GM18520 (cell line): ENCODE measurements around the gene ATRNL1.
A peak's percentile ranks its signal among the peaks of the same experiment; 100 is the strongest.

Experiments
- ATAC-seq: cut with Tn5 transposase; IDR thresholded peaks from one replicate; pipeline ENCODE4 v1.9.1; 2021; ENCODE audit not compliant: unreplicated experiment

ATRNL1 gene

DNA sequence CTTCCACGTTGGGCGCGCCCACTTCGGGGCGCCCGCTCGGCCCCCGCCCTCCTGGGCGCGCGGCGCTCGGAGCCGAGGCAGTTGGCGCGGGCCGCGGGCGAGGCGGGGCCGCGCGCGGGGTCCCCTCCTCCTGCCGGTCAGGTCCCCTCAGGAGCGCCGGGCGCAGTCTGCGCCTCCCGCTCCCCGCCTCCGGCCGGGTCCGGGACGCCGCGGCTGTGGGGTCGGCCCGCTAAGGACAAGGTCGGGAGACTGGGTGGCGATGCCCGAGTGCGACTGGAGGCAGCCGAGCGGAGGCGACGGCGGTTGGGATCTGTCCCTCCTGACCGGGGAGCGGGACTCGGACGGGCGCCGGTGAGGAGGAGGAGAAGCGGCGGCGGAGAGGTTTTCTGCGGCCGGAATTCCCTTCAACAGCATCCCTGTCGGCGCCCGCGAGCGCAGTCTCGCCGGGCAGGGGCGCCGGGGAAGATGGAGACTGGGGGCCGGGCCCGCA lies at the start of gene ATRNL1:
ATRNL1 (plus strand) TSS at position 80 of the 490 bp plus-strand sequence; CDS start at position 466, 386 bp downstream.
- peak; percentile 50 for ATAC-seq

DNA sequence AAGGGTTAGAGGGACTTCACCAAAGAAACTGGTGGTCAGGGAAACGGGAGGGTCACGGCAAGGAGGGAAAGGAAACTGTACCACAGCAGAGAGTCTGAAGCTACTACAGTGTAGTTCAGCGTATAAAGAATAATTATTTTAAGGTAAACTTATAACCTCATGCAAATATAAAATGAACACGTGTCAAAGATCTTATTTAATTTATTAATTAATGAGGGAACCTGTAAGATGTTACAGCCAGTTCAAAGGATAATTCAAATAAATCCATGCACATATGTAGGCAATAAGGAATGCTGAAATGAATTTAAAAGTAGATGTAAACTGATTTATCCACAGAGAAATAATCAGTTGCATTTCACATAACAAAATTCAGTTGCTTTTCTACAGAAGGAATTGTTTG lies 49.4 kb upstream of the ATRNL1 start:
- no peak for ATAC-seq

DNA sequence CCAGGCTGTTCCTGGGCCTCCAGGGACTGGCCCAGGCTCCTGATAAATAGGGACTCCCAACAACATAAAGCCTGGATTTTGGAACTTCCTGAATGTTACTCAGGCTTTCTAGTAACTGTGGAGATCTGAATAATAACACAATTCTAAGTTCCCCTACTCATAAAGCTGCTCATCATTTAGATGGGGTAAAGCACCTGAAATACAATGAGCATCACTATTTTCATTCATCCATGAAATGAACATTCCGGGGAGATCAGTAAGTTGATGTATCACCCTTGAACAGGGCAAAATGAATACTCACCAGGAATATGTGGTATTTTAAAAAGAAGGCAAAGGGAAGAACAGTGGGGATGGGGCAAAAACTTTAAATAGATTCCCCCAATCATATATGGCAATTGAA lies 48.3 kb upstream of the ATRNL1 start:
- ATAC-seq = no peak

DNA sequence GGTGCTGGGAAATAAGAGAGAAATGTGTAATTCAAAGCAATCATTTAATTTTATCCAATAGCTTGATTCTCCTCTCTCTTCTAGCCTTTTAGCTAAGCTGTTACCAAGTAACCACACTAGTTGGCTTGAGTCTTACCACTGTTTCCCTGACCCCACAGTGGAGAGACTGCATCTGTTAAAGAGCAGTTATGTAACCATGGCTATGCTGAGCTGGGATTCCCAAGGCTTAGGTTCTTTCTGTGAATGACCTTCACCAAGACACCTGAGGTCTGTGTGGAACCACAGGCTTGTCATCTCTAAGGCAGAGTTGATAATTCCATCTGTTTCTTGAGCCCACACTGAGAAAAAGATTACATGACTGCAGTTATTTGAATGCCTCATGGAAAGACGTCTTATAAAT lies 47.7 kb upstream of the ATRNL1 start:
- ATAC-seq = no peak

GRCh38 chr10:115046686-115047236 lies 46.4 kb upstream of the ATRNL1 start:
- no peak for ATAC-seq

GRCh38 chr10:115047705-115048104 lies 45.5 kb upstream of the ATRNL1 start:
- ATAC-seq = no peak

DNA sequence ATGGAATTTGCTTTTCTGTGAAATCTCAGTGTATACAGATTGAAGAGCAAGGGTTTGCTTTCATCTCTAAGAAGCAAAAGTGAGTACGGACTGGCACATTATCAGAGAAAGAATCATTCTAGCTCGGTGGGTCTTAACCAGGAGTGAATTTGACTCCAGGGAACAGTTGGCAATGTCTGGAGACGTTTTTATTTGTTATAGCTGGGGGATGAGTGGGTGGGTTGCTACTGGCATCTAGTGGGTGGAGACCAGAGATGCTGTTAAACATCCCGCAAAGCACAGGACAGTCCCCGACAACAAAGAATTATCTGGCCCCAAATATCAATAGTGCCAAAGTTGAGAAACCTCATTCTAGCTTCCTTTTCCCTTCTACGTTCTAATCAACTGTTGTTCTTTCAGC lies 43.8 kb upstream of the ATRNL1 start:
- ATAC-seq = no peak

GRCh38 chr10:115049960-115050359 lies 43.2 kb upstream of the ATRNL1 start:
- no peak for ATAC-seq

GRCh38 chr10:115050375-115051010 lies 42.7 kb upstream of the ATRNL1 start:
- no peak for ATAC-seq

DNA sequence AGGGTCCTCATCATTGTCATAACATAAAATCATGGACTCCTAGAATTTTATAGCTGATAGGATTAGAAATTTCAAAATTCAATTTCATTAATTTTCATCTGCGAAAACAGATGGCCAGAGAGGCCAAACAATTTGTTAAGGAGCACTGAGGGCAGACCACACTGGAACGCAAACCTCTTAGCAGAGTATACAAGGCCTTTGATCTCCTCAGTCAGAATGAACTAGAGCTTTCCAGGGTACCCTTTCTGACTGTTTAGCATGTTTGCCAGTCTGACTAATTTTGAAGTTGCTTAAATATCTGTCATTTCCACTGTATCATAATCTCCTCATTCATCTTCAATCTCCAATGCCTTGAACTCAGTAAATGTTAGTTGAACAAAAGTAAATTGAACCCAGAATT lies 41.9 kb upstream of the ATRNL1 start:
- ATAC-seq = no peak

DNA sequence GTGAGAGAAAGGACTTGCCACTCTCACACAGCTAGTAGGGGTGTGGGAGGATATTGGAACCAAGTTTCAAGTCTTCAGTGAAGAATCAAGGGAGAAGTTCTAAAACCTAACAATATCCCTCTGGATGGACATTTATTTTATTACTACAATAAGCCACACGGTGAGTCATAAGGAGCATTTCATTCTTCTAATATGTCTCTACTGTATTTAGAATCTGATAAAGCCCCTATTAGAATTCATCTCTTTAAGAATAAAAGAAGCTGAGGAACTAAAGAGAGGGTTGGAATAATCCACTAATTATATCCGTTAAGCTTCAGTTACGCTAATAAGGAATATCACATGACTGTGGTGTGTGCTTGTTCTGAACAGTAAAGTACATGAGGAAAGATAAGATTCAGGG lies 40.9 kb upstream of the ATRNL1 start:
- ATAC-seq = no peak

GRCh38 chr10:115052728-115053127 lies 40.4 kb upstream of the ATRNL1 start:
- ATAC-seq = no peak

GRCh38 chr10:115056186-115056585 lies 37.0 kb upstream of the ATRNL1 start:
- no peak for ATAC-seq

DNA sequence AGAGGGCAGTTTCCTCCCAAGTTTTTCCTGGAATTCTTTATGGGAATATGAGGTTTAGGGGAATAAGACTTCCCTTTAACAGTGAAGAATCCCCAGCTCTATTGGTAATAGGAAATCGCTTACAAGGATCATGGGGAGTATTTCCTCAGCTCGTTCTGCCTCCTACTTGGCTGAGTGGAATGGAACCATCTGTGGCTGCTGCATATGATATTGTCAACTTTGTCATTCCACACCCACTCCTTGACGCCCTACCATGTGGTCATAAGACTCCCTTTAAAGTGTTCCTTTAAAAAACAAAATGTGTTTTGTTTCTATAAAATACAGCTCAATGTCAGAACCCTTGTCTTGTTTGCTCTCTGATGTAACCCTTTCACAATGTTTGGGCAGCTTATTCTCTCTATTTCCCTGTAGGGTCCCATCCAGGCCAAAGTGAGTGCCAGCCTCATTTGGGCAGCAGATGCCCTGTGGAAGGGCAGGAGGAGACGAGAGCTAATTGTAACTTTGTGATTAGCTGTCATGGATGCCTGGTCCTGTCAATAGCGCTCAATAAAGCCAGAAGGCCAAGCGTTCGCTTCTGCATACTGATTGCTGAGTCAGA lies 33.8 kb upstream of the ATRNL1 start:
- ATAC-seq = no peak

GRCh38 chr10:115063701-115064658 lies 29.2 kb upstream of the ATRNL1 start:
- ATAC-seq = no peak

DNA sequence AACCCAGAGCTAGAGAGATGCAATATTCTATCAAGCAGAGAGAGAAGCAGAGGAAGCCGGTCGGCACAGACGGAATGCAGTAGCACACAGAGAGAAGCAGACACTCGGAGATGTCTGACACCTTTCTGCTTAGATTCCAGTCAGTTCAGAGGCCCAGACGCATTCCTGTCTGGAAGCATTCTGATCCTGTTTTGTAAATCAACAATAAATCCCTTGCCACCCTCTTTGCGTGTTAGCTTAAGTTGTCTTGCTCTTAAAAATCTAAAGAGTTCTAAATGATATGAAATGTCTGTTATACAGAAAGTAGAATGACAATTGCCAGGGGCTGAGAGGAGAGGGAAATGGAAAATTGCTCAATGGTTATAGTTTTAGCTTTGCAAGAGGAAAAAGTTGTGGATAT lies 27.4 kb upstream of the ATRNL1 start:
- ATAC-seq = no peak

DNA sequence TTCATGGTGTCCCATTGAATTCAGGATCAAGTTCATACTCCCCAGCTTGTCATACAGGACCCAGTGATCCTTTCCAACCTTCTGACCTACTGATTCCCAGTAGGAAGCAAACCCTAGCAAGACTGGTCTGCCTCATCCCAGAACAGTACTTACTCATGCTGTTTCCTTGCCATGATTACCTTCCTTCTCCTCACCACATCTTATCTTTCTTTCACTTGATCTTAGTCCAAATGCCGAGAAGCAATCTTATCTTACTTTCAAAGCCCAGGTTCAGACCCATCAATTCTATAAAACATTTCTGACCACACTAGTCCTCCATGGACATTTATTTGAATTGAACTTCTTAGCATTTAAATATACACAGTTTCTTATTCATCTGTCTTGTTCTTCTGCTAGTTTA lies 26.6 kb upstream of the ATRNL1 start:
- ATAC-seq = no peak

DNA sequence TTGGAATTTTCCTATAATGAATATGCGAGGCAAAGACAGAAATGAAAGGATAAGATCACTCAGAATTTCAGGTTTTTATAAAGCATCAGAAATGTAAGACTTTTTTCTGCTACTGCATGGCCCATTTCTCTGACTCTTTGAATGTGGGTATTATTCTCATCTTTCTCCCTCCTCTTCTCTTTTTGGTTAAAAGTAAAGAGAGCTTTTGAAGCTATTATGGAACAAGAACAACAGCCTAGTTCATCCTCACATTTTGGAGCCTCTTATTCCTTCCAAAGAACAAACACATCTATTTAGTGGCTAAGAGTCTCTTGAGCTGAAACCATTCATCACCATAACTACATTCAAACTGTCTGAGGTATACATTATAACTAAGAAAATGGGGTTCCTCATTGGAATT lies 19.4 kb upstream of the ATRNL1 start:
- ATAC-seq = no peak

GRCh38 chr10:115082506-115082905 lies 10.7 kb upstream of the ATRNL1 start:
- no peak for ATAC-seq

GRCh38 chr10:115084277-115084850 lies 8.8 kb upstream of the ATRNL1 start:
- no peak for ATAC-seq

DNA sequence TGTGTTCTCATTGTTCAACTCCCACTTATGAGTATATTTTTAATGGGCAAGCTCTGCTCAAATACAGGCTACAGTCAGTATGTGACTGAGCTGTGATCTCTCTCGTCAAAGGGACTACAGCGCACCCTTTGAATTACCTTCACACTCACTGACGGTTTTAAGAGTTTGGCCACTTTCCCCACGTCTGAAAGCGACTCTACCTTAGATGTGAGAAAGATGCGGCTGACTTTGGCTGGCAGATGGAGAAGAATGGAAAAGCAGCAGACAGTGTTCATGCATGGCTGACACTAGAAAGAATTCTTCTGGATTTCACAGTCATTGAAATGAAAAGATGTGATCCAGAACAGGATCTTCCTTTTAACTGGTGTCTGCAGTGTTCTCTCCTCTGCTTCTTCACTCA lies 2.0 kb upstream of the ATRNL1 start:
- ATAC-seq = no peak
